K562 (cell line): ENCODE measurements around the gene C20orf141. TPM values are rescaled to one million over a fixed set of nuclear protein-coding genes. Genes with fewer than 3 reads are reported as not detected.

ENCODE experiments used
- ATF2 ChIP-seq: sonication (generic); formaldehyde crosslinking; IDR thresholded peaks from 2 replicates; pipeline ENCODE4 v1.8.1; 2022; ENCODE audit warnings: missing genetic modification reagents
- MXI1 ChIP-seq: IDR thresholded peaks from 2 replicates; pipeline ENCODE4 v1.6.1; 2011; ENCODE audit warnings: low read depth, mild to moderate bottlenecking, improper control_type of control experiment, low read length
- NKRF ChIP-seq: fragments of 450-650 bp; IDR thresholded peaks from 2 replicates; pipeline ENCODE4 v1.6.1; 2016; ENCODE audit warnings: borderline replicate concordance
- RBM39 ChIP-seq: fragments of 200-400 bp; formaldehyde crosslinking; optimal IDR thresholded peaks from 2 replicates; pipeline ENCODE3; 2018; ENCODE audit warnings: low read depth, low read length
- REST ChIP-seq, 2 experiments: fragments of 450-650 bp; formaldehyde crosslinking in 1 of 2; IDR thresholded peaks; 2 replicates each; pipeline versions ENCODE4 v1.4.0 to v1.6.1; 2014 to 2020; ENCODE audit warnings: mild to moderate bottlenecking in 2 of 2, borderline replicate concordance in 1 of 2, low read depth in 1 of 2
- ZNF449 ChIP-seq: fragments of 250-450 bp; sonication (Bioruptor Pico); IDR thresholded peaks from 2 replicates; pipeline ENCODE4 v1.8.0; 2022; ENCODE audit warnings: moderate library complexity, mild to moderate bottlenecking, inconsistent platforms
- ZNF584 ChIP-seq: fragments of 200-800 bp; sonication (Bioruptor generic); IDR thresholded peaks from 2 replicates; pipeline ENCODE4 v1.6.1; 2016; ENCODE audit warnings: low read depth, mild to moderate bottlenecking, missing genetic modification characterization, missing compliant biosample characterization
- polyA plus RNA-seq, 8 experiments: library from polyadenylated mRNA; depleted of rRNA in 4 of 8; stranded (reverse) in 5 of 8; unstranded in 3 of 8; fragments of >200 nt; fragmentation: Nextera tagmentation in 2 of 8; fragmentation: Illumina TruSeq in 1 of 8; extraction: Ambion mirVana in 2 of 8; extraction: Trizol in 1 of 8; gene quantifications; 2 replicates each; pipeline versions ENCODE4 v1.2.1 to v1.2.3, GENCODE V29; 2011 to 2014; ENCODE audit warnings: inconsistent platforms in 1 of 8, missing spikeins in 1 of 8
- total RNA-seq, 7 experiments: library from RNA; depleted of rRNA in 6 of 7; stranded (reverse); fragments of >200 nt in 6 of 7; fragmentation: Illumina TruSeq in 2 of 7; extraction: Trizol in 2 of 7; gene quantifications; 2 replicates each; pipeline versions ENCODE4 v1.2.1 to v1.2.3, GENCODE V29; 2011 to 2021; ENCODE audit warnings: low replicate concordance in 1 of 7
- TF ChIP-seq, protein P1 (sequence below), 3 experiments: fragments of 200-800 bp in 1 of 3; fragments of 250-450 bp in 1 of 3; fragments of 450-650 bp in 1 of 3; sonication (Bioruptor Pico) in 1 of 3; sonication (Bioruptor generic) in 1 of 3; formaldehyde crosslinking in 1 of 3; IDR thresholded peaks; 2 replicates each; pipeline versions ENCODE4 v1.6.1 to v1.8.0; 2016 to 2022; ENCODE audit warnings: mild to moderate bottlenecking in 2 of 3, missing genetic modification characterization in 2 of 3, missing compliant biosample characterization in 1 of 3, moderate library complexity in 1 of 3

Gene C20orf141
- total and polyA plus RNA-seq, 9 of the 15 experiments (the other 6 are each of a cell fraction or from before 2014, with no cell fraction given): not detected

GRCh38 chr20:2793471-2793870, 21.3 kb upstream of the C20orf141 start (continued):
- no peak for TF ChIP-seq REST (IDR thresholded peaks at IDR 0.05; ENCODE audit: borderline replicate concordance)
- no peak for TF ChIP-seq REST (CRISPR knock-in tag; IDR thresholded peaks at IDR 0.05; ENCODE audit: low read depth)
- no peak for TF ChIP-seq RBM39
- no peak for TF ChIP-seq NKRF
- TF ChIP-seq ZNF584 (CRISPR knock-in tag): no peak
- TF ChIP-seq ZNF449 (CRISPR knock-in tag): no peak
- TF ChIP-seq MXI1: no peak
- no peak for TF ChIP-seq ATF2 (CRISPR knock-in tag)
- TF ChIP-seq, protein P1, sequence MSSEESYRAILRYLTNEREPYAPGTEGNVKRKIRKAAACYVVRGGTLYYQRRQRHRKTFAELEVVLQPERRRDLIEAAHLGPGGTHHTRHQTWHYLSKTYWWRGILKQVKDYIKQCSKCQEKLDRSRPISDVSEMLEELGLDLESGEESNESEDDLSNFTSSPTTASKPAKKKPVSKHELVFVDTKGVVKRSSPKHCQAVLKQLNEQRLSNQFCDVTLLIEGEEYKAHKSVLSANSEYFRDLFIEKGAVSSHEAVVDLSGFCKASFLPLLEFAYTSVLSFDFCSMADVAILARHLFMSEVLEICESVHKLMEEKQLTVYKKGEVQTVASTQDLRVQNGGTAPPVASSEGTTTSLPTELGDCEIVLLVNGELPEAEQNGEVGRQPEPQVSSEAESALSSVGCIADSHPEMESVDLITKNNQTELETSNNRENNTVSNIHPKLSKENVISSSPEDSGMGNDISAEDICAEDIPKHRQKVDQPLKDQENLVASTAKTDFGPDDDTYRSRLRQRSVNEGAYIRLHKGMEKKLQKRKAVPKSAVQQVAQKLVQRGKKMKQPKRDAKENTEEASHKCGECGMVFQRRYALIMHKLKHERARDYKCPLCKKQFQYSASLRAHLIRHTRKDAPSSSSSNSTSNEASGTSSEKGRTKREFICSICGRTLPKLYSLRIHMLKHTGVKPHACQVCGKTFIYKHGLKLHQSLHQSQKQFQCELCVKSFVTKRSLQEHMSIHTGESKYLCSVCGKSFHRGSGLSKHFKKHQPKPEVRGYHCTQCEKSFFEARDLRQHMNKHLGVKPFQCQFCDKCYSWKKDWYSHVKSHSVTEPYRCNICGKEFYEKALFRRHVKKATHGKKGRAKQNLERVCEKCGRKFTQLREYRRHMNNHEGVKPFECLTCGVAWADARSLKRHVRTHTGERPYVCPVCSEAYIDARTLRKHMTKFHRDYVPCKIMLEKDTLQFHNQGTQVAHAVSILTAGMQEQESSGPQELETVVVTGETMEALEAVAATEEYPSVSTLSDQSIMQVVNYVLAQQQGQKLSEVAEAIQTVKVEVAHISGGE (CRISPR knock-in tag; IDR thresholded peaks at IDR 0.05): no peak
